GM19025 (cell line): ENCODE results near the gene CCL14.
"Not testable (repeated sequence)": the region's sequence is repeated elsewhere in the genome, so short reads cannot be mapped to it uniquely, and the experiment has no call there.

Experiments used
- ATAC-seq: cut with Tn5 transposase; IDR thresholded peaks from one replicate; pipeline ENCODE4 v1.9.1; 2021; ENCODE audit warnings: mild to moderate bottlenecking, low read depth, moderate library complexity; ENCODE audit not compliant: unreplicated experiment

CCL14 gene

GRCh38 chr17:35995346-35995745 is 8.8 kb upstream of the CCL14 start:
- ATAC-seq, result not testable (repeated sequence)

GRCh38 chr17:35991075-35991474 is 4.5 kb upstream of the CCL14 start:
- no peak for ATAC-seq

DNA sequence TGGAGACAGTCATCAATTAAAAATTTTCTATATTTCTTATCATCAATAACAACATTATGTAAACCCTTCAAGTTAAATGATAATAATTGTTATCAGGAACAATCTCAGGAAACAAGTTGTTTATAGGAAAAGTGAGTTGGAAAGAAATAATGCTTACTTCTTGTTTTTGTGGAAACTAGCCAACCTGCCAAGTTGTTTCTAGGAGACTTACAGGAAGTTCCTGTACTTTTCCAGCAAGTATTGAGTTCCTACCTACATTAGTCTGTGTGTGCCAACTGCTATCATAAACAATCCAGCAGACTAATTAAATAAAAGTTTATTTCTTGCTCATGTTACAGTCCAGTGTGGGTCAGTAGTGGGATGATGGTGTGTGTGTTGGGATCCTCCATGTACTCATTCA is 1.6 kb upstream of the CCL14 start:
- no peak for ATAC-seq

GRCh38 chr17:35984140-35984539 is 2.4 kb downstream of the CCL14 start:
- ATAC-seq, result no peak

DNA sequence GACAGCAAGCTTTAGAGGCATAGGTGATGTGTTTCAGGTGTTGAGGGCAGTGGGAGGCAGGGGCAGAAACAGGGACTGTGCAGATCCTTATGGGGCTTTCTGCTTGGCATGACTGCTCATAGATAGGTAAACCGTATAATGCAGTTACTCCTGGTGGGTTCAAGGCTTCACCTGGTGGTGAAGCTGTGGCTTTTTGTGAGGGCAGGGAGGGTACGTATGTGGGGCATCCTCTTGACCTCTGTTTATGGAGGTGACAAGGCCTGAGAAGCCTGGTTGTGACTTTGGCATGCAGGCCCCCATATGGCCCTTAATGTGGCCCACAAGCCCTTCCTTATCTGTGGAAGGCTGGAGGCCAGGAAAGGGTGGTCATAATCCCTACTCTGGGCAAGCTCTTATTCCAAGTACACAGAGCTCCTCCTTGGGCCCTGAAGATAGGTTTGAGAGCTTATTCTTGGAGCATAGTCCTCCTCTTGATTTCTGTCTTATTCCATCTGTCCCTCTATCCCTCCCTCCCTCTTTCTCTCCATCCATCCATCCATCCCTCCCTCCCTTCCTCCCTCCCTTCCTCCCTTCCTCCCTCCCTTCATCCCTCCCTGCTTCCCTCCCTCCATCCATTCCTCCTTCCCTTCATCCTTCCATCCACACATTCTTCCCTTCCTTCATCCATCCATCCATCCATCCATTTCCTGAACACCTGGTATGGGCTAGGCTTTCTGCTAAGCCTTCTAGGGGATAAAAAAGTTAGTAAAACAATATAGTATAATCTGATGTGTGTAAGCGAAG is 3.9 kb downstream of the CCL14 start:
- no peak for ATAC-seq

DNA sequence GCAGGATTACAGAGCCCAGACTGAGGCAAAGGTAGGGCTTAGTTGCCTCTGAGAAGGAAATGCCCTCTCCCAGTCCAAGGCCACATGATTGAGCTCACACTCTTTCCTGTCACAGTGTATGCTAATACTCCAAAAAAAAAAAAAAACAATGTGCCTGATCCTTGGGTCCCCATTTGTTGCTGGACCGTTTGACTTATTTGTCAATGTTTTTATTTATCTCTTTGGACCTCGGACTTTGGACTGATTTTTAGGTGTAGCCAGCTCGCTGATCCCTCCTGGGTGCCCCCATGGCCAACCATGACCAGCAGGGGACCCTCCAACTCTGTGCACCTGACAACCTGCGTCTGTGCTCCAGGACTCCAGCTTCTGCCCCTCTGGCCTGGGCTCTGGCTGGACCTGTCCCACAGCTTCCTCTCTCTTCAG is 4.6 kb downstream of the CCL14 start:
- ATAC-seq, result no peak

- ATAC-seq, result no peak
Measured at GRCh38 chr17:35981246-35981645, 5.3 kb downstream of the CCL14 start, which contains the start of gene CCL16. Gene CCL16 (minus strand): TSS chr17:35981497. CDS start chr17:35981420, 77 bp downstream.

GRCh38 chr17:35978346-35978745 is 8.2 kb downstream of the CCL14 start:
- ATAC-seq, result no peak

DNA sequence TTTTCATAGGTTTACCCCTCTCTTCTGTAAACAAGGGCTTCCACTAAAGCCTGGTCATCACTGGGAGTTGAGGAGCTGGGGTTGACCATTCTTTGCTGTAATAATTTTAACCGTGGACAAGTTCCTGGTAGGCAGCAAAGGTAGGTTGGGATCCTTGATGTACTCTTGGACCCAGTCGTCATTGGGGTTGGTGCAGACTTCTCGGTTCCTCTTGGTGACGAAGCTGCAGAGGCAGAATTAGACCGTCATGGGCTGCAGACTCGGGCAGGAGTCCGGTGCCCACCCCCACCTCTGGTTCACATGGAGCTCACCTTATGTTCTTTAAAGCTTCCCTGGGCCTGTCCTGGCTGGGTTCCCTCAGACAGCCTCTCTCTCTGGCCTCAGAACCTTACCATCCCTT is 9.0 kb downstream of the CCL14 start:
- no peak for ATAC-seq

DNA sequence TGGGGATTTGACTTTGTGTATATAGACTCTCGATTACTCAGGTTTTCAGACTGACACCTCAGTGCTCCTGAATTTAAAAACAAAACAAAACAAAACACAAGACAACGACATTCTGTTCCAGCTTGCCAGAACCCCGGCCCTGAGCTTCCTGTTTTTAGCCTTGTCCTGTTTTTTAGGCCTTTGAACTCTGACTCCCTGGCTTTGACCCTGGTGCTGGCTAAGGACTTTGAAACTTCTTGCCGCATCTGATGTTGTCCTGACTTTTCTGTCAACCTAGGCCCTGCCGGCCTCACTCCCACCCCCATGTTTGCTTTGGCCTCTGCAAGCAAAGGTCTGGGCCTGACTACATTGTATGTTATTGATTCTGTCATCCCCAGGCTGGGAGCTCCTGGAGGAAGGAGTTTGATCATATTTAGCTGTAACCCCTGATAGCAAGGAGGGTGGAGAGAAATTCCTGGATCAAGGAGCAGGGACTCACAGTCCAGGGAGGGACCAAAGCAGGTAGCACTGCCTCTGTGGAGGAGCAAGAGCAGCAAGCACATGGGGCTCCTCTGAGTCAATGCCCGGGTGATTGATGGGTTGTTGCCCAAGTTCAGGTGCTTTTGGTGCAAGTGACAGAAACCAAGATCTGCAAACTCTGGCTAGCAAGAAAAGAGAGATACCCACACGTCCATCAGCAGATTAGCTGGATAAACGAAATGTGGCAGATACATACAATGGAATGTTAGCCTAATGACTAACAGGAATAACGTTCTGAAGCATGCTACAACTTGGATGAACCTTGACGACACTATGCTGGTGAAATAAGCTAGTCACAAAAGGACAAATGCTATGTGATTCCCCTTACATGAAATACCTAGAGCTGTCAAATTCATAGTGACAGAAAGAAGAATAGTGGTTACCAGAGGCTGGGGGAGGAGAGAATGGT is 12.9 kb downstream of the CCL14 start:
- no peak for ATAC-seq

- no peak for ATAC-seq
Measured at GRCh38 chr17:35972945-35973332, 13.6 kb downstream of the CCL14 start.

- ATAC-seq, result no peak
Measured at GRCh38 chr17:35972535-35972934, 14.0 kb downstream of the CCL14 start.

DNA sequence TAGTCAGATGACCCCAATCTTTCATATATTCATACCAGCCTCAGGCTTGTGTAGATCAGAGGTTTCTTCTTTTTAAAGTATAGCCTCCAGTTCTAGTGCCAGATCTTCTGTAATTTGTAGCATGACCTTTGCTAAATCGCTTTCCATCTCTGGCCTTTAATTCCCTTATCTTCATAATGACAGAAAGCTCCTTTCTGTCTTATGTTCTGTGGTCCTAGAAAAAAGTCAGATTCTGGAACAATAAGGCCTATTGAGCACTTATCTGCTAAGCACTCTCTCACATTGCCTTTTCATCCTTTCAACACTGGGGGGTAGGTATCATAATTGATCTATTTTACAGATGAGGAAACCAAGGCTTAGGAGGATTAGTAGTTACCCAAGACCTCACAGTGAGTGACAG is 14.5 kb downstream of the CCL14 start:
- no peak for ATAC-seq

GRCh38 chr17:35969558-35970380 is 16.8 kb downstream of the CCL14 start:
- no peak for ATAC-seq

- no peak for ATAC-seq
Measured at GRCh38 chr17:35968520-35969054, 17.9 kb downstream of the CCL14 start.

DNA sequence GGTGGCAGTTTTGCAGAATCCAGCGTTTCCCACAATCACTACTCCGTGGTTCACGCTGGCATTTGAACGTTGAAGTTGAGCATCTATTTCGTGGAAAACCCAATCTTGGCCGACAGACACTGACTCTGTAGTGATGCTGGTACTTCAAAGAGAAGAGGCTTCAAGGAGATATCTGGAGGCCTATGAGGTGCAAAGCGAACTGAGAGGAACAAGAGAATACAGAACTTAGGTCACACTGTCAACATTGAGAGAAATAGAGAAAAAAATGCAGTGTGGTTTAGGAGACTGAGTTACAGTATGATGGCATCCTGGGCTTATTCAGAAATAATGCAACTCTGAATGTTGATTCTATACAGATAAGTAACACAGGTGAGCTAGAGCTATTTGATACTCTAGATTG is 21.3 kb downstream of the CCL14 start:
- no peak for ATAC-seq

DNA sequence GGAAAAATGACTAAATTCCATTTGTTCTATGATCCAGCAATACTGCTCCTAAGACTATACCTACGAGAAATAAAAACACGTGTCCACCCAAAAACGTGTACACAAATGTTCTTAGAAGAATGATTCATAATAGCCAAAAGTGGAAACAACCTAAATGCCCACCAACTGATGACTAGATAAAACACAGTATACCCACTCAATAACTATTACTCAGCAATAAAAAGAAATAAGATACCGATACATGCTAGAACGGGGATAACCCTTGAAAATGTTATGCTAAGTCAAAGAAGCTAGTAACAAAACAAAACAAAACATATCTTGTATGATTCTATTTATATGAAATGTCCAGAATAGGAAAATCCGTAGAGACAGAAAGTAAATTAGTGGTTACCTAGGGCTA is 22.9 kb downstream of the CCL14 start:
- no peak for ATAC-seq

DNA sequence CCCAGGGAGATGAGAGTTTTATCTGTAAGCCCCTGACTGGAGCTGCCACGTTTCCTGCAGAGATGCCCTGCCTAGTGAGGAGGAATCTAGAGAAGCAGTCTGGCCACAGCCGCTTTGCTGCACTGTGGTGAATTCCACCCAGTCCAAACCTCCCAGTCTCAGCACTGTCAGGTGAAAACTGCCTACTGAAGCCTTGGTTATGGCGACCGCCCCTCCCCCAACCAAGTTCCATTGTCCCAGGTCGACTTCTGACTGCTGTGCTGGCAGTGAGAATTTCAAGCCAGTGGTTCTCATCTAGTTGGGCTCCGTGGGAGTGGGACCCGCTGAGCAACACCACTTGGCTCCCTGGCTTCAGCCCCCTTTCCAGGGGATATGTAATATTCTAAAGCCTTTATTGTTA is 32.8 kb downstream of the CCL14 start:
- ATAC-seq, result no peak

- ATAC-seq, result no peak
Measured at GRCh38 chr17:35949401-35949800, 37.1 kb downstream of the CCL14 start.

DNA sequence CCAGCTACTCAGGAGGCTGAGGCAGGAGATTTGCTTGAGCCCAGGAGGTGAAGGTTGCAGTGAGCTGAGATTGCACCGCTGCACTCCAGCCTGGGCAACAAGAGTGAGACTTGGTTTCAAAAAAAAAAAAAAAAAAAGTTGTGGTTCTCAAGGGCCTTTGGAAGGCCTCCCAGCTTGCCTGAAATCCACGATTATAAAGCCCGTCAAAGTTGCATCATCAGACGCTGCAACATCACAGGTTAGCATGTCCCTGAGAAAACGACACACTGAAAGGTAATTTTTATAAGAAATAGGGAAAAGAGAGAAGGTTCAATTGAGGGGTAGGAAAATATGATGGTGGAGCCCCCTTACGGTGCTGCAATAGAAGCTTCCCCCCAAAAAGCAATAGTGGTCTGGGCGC is 38.4 kb downstream of the CCL14 start:
- no peak for ATAC-seq
